HepG2 (cell line): ENCODE data around the gene CUL9. TPM values are rescaled to one million over a fixed set of nuclear protein-coding genes. Genes with fewer than 3 reads are reported as not detected.

Experiments
- ATAC-seq: fragments of 200-7000 bp; cut with Tn5 transposase; 3 replicates; pipeline ENCODE4 v1.9.1; 2020; ENCODE audit warnings: mild to moderate bottlenecking, moderate library complexity
- BruUV-seq: library from RNA; stranded (reverse); fragments of 400-500 nt; replicated peaks from 2 replicates; lab custom pipeline; 2021; lab: Mats Ljungman, UMichigan
- CTCF ChIA-PET: fragments of 300-600 bp; formaldehyde crosslinking; extraction: SDS; loops from one replicate; lab custom pipeline; 2021; ENCODE audit warnings: low total read pairs, inconsistent platforms, low intra/inter-chr PET ratio; lab: Yijun Ruan, JAX
- POLR2A ChIA-PET: fragments of 350-600 bp; sonication (Branson Sonifier 250); formaldehyde crosslinking; loops from one replicate; lab custom pipeline; 2020; ENCODE audit warnings: antibody characterized with exemption, inconsistent platforms; lab: Yijun Ruan, JAX
- DNase-seq: peaks from one replicate; pipeline ENCODE4 v3.0.0-alpha.2; 2015; ENCODE audit warnings: low spot score
- FAIRE-seq: peaks from 3 replicates; lab custom pipeline; 2011; peaks lifted over from hg19 to GRCh38; lab: Jason Lieb, UNC
- H2AFZ ChIP-seq: one replicate; pipeline ENCODE4 v1.6.1; 2011; ENCODE audit warnings: low read length, inconsistent platforms
- H3K27ac ChIP-seq: fragments of 300-600 bp; 3 replicates; pipeline ENCODE4 v1.8.0; 2011; ENCODE audit warnings: mixed run types, mild to moderate bottlenecking, mixed read lengths, low read length, inconsistent platforms; ENCODE audit not compliant: insufficient read depth; ENCODE audit errors: extremely low read length
- H3K27me3 ChIP-seq, 2 experiments: fragments of 200-600 bp in 1 of 2; 2 replicates in 1 of 2; 3 replicates in 1 of 2; pipeline versions ENCODE4 v1.6.0 to v1.8.0; 2011; ENCODE audit warnings: low read length in 2 of 2, mild to moderate bottlenecking in 2 of 2, moderate library complexity in 2 of 2, inconsistent platforms in 1 of 2; ENCODE audit not compliant: insufficient read depth in 2 of 2, control insufficient read depth in 1 of 2
- H3K36me3 ChIP-seq, 2 experiments: fragments of 200-600 bp in 1 of 2; replicated peaks in 1 of 2; 2 replicates in 1 of 2; 3 replicates in 1 of 2; pipeline versions ENCODE4 v1.5.1 to v1.8.0; 2011; ENCODE audit warnings: low read length in 2 of 2, inconsistent platforms in 1 of 2; ENCODE audit not compliant: insufficient read depth in 2 of 2, control insufficient read depth in 1 of 2
- H3K4me1 ChIP-seq: 2 replicates; pipeline ENCODE4 v1.5.1; 2012; ENCODE audit warnings: low read length, inconsistent platforms; ENCODE audit not compliant: insufficient read depth
- H3K4me2 ChIP-seq: 2 replicates; pipeline ENCODE4 v1.6.0; 2011; ENCODE audit warnings: low read depth, low read length, inconsistent platforms
- H3K4me3 ChIP-seq, 3 experiments: fragments of 200-600 bp in 1 of 3; sonication (generic), shearing (Covaris generic) in 1 of 3; replicated peaks in 1 of 3; 2 replicates each; pipeline ENCODE4 v1.5.1; 2011 to 2016; ENCODE audit warnings: low read length in 3 of 3, inconsistent platforms in 2 of 3, low read depth in 2 of 3, mild to moderate bottlenecking in 2 of 3, control low read depth in 1 of 3, mixed read lengths in 1 of 3; ENCODE audit not compliant: insufficient read depth in 1 of 3
- H3K79me2 ChIP-seq: one replicate; pipeline ENCODE4 v1.6.1; 2011; ENCODE audit warnings: low read length, inconsistent platforms; ENCODE audit not compliant: insufficient read depth
- H3K9ac ChIP-seq: 2 replicates; pipeline ENCODE4 v1.6.0; 2011; ENCODE audit warnings: mild to moderate bottlenecking, low read depth, low read length, inconsistent platforms; ENCODE audit not compliant: insufficient read depth
- H3K9me3 ChIP-seq: 2 replicates; pipeline ENCODE4 v1.5.1; 2012; ENCODE audit warnings: mild to moderate bottlenecking, low read length
- H4K20me1 ChIP-seq: 2 replicates; pipeline ENCODE4 v1.6.0; 2011; ENCODE audit warnings: inconsistent platforms, mild to moderate bottlenecking, low read length, moderate library complexity; ENCODE audit not compliant: insufficient read depth
- ATF7 ChIP-seq, 2 experiments: fragments of 450-650 bp in 1 of 2; sonication (generic) in 1 of 2; formaldehyde crosslinking in 1 of 2; IDR thresholded peaks; 2 replicates each; pipeline versions ENCODE4 v1.4.0 to v1.6.1; 2016 to 2020; ENCODE audit warnings: antibody characterized with exemption in 1 of 2, mild to moderate bottlenecking in 1 of 2, missing genetic modification reagents in 1 of 2
- CHD4 ChIP-seq: fragments of 200-600 bp; sonication (generic); IDR thresholded peaks from 2 replicates; pipeline ENCODE4 v1.7.0; 2017; ENCODE audit warnings: mild to moderate bottlenecking, low read length, borderline replicate concordance
- E2F2 ChIP-seq: sonication (generic); formaldehyde crosslinking; IDR thresholded peaks from 2 replicates; pipeline ENCODE4 v1.4.0; 2020; ENCODE audit warnings: missing genetic modification reagents, borderline replicate concordance
- EEA1 ChIP-seq: sonication (generic); formaldehyde crosslinking; IDR thresholded peaks from 2 replicates; pipeline ENCODE4 v1.5.1; 2020; ENCODE audit warnings: mild to moderate bottlenecking, missing genetic modification reagents, borderline replicate concordance
- FOXC1 ChIP-seq: sonication (generic); formaldehyde crosslinking; IDR thresholded peaks from 2 replicates; pipeline ENCODE4 v1.8.0; 2022; ENCODE audit warnings: mild to moderate bottlenecking, missing genetic modification reagents, borderline replicate concordance
- POLR2A ChIP-seq, 2 experiments: IDR thresholded peaks; 2 replicates each; pipeline ENCODE4 v1.6.1; 2011; ENCODE audit warnings: low read depth in 2 of 2, low read length in 2 of 2, mild to moderate bottlenecking in 1 of 2, moderate library complexity in 1 of 2; ENCODE audit not compliant: insufficient read depth in 1 of 2
- ZFP82 ChIP-seq: sonication (generic); formaldehyde crosslinking; IDR thresholded peaks from 2 replicates; pipeline ENCODE4 v1.5.1; 2020; ENCODE audit warnings: mild to moderate bottlenecking, missing genetic modification reagents, borderline replicate concordance
- ZNF350 ChIP-seq: sonication (generic); formaldehyde crosslinking; IDR thresholded peaks from 2 replicates; pipeline ENCODE4 v1.4.0; 2020; ENCODE audit warnings: mild to moderate bottlenecking, low read depth, missing genetic modification reagents, borderline replicate concordance
- ZNF749 ChIP-seq: sonication (generic); formaldehyde crosslinking; IDR thresholded peaks from 2 replicates; pipeline ENCODE4 v1.8.0; 2022; ENCODE audit warnings: mild to moderate bottlenecking, missing genetic modification reagents, moderate library complexity, borderline replicate concordance
- ZNF777 ChIP-seq: sonication (generic); formaldehyde crosslinking; IDR thresholded peaks from 2 replicates; pipeline ENCODE4 v1.4.0; 2020; ENCODE audit warnings: missing genetic modification reagents
- ZNF839 ChIP-seq: sonication (generic); formaldehyde crosslinking; IDR thresholded peaks from 2 replicates; pipeline ENCODE4 v1.4.0; 2020; ENCODE audit warnings: missing genetic modification reagents, mild to moderate bottlenecking, borderline replicate concordance
- ZNF878 ChIP-seq: sonication (generic); formaldehyde crosslinking; IDR thresholded peaks from 2 replicates; pipeline ENCODE4 v1.8.1; 2023; ENCODE audit warnings: mild to moderate bottlenecking, missing genetic modification reagents, moderate library complexity
- ZZZ3 ChIP-seq: sonication (generic); formaldehyde crosslinking; IDR thresholded peaks from 2 replicates; pipeline ENCODE4 v1.4.0; 2020; ENCODE audit warnings: missing genetic modification reagents, mild to moderate bottlenecking, borderline replicate concordance
- WGBS: methylation state at CpG from one replicate; pipeline ENCODE4 v1.1.6; 2017; ENCODE audit warnings: low lambda C conversion rate; 5-methylcytosine and 5-hydroxymethylcytosine counted together
- in situ Hi-C: cut with HindIII; loops from 2 replicates; pipeline ENCODE4 v1.10.0; 2017; ENCODE audit warnings: low pct_unique_long_range_greater_than_20kb; ENCODE audit not compliant: extremely low pct_ligation_motif_present
- intact Hi-C: fragments of 100-400 bp; cut with micrococcal nuclease; formaldehyde crosslinking; loops from one replicate; pipeline ENCODE4 v1.10.0; 2022; ENCODE audit not compliant: unreplicated experiment
- polyA plus RNA-seq, 8 experiments: library from polyadenylated mRNA; depleted of rRNA in 3 of 8; stranded (reverse) in 7 of 8; unstranded in 1 of 8; fragments of >200 nt; fragmentation: Illumina TruSeq in 4 of 8; extraction: Trizol in 4 of 8; gene quantifications; 2 replicates each; pipeline versions ENCODE4 v1.2.1 to v1.2.3, GENCODE V29; 2011 to 2016; ENCODE audit warnings: low read depth in 4 of 8, missing spikeins in 1 of 8, mixed read lengths in 1 of 8; ENCODE audit not compliant: insufficient read depth in 1 of 8
- total RNA-seq, 5 experiments: library from RNA; depleted of rRNA; stranded (reverse); fragments of >200 nt; fragmentation: Illumina TruSeq; extraction: Trizol; gene quantifications; 2 replicates each; pipeline ENCODE4 v1.2.3, GENCODE V29; 2016; ENCODE audit warnings: low read depth in 1 of 5
- TF ChIP-seq, protein P1 (sequence below): sonication (generic); formaldehyde crosslinking; IDR thresholded peaks from 2 replicates; pipeline ENCODE4 v1.4.0; 2020; ENCODE audit warnings: missing genetic modification reagents
- TF ChIP-seq, protein P2 (sequence below): sonication (generic); formaldehyde crosslinking; IDR thresholded peaks from 2 replicates; pipeline ENCODE4 v1.4.0; 2020; ENCODE audit warnings: missing genetic modification reagents; ENCODE audit errors: not compliant biosample characterization

Gene CUL9
- total and polyA plus RNA-seq, 2 of the 13 experiments (the other 11 are each of a cell fraction or from before 2014, with no cell fraction given) = 11.4 to 13.7 TPM

GRCh38 chr6:43173591-43174262 is 8.3 kb upstream of the CUL9 start:
- peaks cover 20 to 33% of the 10 kb centered on the region in 2 experiments for H3K36me3 ChIP-seq
- CTCF ChIA-PET = no interaction called here
- TF ChIP-seq EEA1 (CRISPR knock-in tag) = 0 out of 2 replicates have a peak, but pooled peaks have one; percentile 14
- TF ChIP-seq FOXC1 (CRISPR knock-in tag) = peak; percentile 56; the same call in 1 of the 2 replicates
- TF ChIP-seq, protein P1, sequence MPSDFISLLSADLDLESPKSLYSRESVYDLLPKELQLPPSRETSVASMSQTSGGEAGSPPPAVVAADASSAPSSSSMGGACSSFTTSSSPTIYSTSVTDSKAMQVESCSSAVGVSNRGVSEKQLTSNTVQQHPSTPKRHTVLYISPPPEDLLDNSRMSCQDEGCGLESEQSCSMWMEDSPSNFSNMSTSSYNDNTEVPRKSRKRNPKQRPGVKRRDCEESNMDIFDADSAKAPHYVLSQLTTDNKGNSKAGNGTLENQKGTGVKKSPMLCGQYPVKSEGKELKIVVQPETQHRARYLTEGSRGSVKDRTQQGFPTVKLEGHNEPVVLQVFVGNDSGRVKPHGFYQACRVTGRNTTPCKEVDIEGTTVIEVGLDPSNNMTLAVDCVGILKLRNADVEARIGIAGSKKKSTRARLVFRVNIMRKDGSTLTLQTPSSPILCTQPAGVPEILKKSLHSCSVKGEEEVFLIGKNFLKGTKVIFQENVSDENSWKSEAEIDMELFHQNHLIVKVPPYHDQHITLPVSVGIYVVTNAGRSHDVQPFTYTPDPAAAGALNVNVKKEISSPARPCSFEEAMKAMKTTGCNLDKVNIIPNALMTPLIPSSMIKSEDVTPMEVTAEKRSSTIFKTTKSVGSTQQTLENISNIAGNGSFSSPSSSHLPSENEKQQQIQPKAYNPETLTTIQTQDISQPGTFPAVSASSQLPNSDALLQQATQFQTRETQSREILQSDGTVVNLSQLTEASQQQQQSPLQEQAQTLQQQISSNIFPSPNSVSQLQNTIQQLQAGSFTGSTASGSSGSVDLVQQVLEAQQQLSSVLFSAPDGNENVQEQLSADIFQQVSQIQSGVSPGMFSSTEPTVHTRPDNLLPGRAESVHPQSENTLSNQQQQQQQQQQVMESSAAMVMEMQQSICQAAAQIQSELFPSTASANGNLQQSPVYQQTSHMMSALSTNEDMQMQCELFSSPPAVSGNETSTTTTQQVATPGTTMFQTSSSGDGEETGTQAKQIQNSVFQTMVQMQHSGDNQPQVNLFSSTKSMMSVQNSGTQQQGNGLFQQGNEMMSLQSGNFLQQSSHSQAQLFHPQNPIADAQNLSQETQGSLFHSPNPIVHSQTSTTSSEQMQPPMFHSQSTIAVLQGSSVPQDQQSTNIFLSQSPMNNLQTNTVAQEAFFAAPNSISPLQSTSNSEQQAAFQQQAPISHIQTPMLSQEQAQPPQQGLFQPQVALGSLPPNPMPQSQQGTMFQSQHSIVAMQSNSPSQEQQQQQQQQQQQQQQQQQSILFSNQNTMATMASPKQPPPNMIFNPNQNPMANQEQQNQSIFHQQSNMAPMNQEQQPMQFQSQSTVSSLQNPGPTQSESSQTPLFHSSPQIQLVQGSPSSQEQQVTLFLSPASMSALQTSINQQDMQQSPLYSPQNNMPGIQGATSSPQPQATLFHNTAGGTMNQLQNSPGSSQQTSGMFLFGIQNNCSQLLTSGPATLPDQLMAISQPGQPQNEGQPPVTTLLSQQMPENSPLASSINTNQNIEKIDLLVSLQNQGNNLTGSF = peak; percentile 66
- TF ChIP-seq ZNF839 (CRISPR knock-in tag) = peak; percentile 66; the same call in 1 of the 2 replicates
- TF ChIP-seq ATF7 (IDR thresholded peaks at IDR 0.05) = peak; percentile 43; the same call in 1 of the 2 replicates
- no peak for TF ChIP-seq ATF7 (CRISPR knock-in tag; IDR thresholded peaks at IDR 0.05)
- TF ChIP-seq ZNF749 (CRISPR knock-in tag) = no peak
- no peak for TF ChIP-seq ZZZ3
- TF ChIP-seq, protein P2, sequence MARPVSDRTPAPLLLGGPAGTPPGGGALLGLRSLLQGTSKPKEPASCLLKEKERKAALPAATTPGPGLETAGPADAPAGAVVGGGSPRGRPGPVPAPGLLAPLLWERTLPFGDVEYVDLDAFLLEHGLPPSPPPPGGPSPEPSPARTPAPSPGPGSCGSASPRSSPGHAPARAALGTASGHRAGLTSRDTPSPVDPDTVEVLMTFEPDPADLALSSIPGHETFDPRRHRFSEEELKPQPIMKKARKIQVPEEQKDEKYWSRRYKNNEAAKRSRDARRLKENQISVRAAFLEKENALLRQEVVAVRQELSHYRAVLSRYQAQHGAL = peak; percentile 39
- peak; percentile 46; the same call in 1 of the 2 replicates for TF ChIP-seq ZNF777
- TF ChIP-seq E2F2 = 0 out of 2 replicates have a peak, but pooled peaks have one; percentile 9
- TF ChIP-seq CHD4 = 0 out of 2 replicates have a peak, but pooled peaks have one; percentile 23
- peak in 1 of 2 experiments; percentile 56; a peak in 2 of 4 replicates for TF ChIP-seq POLR2A (IDR thresholded peaks at IDR 0.05; ENCODE audit: insufficient read depth in 1 of 2, low read depth in 2 of 2, low read length in 2 of 2)
- TF ChIP-seq ZFP82 (CRISPR knock-in tag) = 0 out of 2 replicates have a peak, but pooled peaks have one; percentile 30
- TF ChIP-seq ZNF878 (CRISPR knock-in tag) = 0 out of 2 replicates have a peak, but pooled peaks have one; percentile 14
- TF ChIP-seq ZNF350 (CRISPR knock-in tag) = 0 out of 2 replicates have a peak, but pooled peaks have one; percentile 2

More at GRCh38 chr6:43173591-43174262, 8.3 kb upstream of the CUL9 start:
- no peak overlapping the region for H2AFZ ChIP-seq
- FAIRE-seq = no peak
- no peaks in the 10 kb centered on the region for H3K9me3 ChIP-seq
- intact Hi-C loops (loop anchor here (1.0 to 5.0 kb wide), 3 partner anchors 9 to 454 kb away; partner anchors contain the start of genes CUL9, DNPH1 and GTPBP2), in situ Hi-C loops (no loop called here)
- DNase-seq = no peak
- H4K20me1 ChIP-seq = peaks cover 32% of the 10 kb centered on the region
- H3K4me1 ChIP-seq = peaks cover 37% of the 10 kb centered on the region
- no TSS peak for BruUV-seq
- peak overlapping the region; percentile 96 for H3K9ac ChIP-seq
- peak overlapping the region; percentile 95 for H3K4me2 ChIP-seq
- peaks cover 36% of the 10 kb centered on the region for H3K79me2 ChIP-seq
- no peak for ATAC-seq
- peak overlapping the region; percentile 95 to 97 (median 95); a peak in 5 of 6 replicates for H3K4me3 ChIP-seq
- 88% methylated on average over 7 of the region's 11 CpGs for WGBS
- peak overlapping the region; percentile 57 for H3K27ac ChIP-seq
- POLR2A ChIA-PET = interaction anchor here (1.0 to 1.9 kb wide), 21 partner anchors 9 to 456 kb away, joined by 3 to 13 read pairs (median 5); partner anchors contain the start of genes ABCC10, CUL7, CUL9 and DNPH1
- no peaks in the 10 kb centered on the region; a peak in 1 of 5 replicates for H3K27me3 ChIP-seq
